AG04449 (cell line): ENCODE results near the gene DDX39A.
"Not testable (repeated sequence)": the region's sequence is repeated elsewhere in the genome, so short reads cannot be mapped to it uniquely, and the experiment has no call there.

Experiments used
- CTCF ChIA-PET: fragments of 350-600 bp; formaldehyde crosslinking; extraction: SDS; loops from one replicate; lab custom pipeline; 2021; ENCODE audit warnings: antibody characterized with exemption; lab: Yijun Ruan, JAX
- POLR2A ChIA-PET: fragments of 400-600, 350-600 bp; formaldehyde crosslinking; extraction: SDS; loops from one replicate; lab custom pipeline; 2020; ENCODE audit warnings: antibody characterized with exemption, inconsistent platforms; lab: Yijun Ruan, JAX
- DNase-seq: peaks from one replicate; pipeline ENCODE4 v3.0.0-alpha.2; 2010; ENCODE audit warnings: low read depth, low spot score
- H3K4me3 ChIP-seq: 2 replicates; pipeline ENCODE4 v1.5.1; 2011; ENCODE audit warnings: low read depth, mild to moderate bottlenecking, control low read depth, low read length
- TF ChIP-seq, protein P1 (sequence below): IDR thresholded peaks from one replicate; pipeline ENCODE4 v1.5.1; 2011; ENCODE audit warnings: mild to moderate bottlenecking, moderate library complexity, low read length, control low read depth, inconsistent platforms; ENCODE audit not compliant: insufficient read depth; ENCODE audit errors: missing control alignments

Gene DDX39A

GRCh38 chr19:14459703-14460102 is 40.6 kb upstream of the DDX39A start:
- ChIA-PET POLR2A (no interaction called here), CTCF (interaction anchor here (2.4 kb wide), 1 partner anchor 13 kb away, joined by 17 read pairs; no protein-coding TSS in a partner anchor)

DNA sequence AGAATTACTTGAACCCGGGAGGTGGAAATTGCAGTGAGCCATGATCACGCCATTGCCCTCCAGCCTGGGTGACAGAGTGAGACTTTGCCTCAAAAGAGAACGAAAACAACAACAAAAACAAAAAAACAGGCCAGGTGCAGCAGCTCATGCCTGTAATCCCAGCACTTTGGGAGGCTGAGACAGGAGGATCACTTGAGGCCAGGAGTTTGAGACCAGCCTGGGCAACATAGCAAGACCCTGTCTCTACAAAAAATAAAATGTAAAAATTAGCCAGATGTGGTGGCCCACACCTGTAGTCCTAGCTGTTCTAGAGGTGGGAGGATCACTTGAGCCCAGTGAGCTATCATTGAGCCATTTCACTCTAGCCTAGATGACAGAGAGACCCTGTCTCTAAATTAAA is 33.2 kb upstream of the DDX39A start:
- DNase-seq, POLR2A ChIA-PET, H3K4me3 ChIP-seq: not testable (repeated sequence)
- CTCF ChIA-PET, result interaction anchor here (1.0 to 1.4 kb wide), 2 partner anchors 10 to 20 kb away, joined by 4 to 5 read pairs; no protein-coding TSS in a partner anchor

More at GRCh38 chr19:14459703-14460102, 40.6 kb upstream of the DDX39A start:
- no peak overlapping the region for H3K4me3 ChIP-seq
- TF ChIP-seq, protein P1, sequence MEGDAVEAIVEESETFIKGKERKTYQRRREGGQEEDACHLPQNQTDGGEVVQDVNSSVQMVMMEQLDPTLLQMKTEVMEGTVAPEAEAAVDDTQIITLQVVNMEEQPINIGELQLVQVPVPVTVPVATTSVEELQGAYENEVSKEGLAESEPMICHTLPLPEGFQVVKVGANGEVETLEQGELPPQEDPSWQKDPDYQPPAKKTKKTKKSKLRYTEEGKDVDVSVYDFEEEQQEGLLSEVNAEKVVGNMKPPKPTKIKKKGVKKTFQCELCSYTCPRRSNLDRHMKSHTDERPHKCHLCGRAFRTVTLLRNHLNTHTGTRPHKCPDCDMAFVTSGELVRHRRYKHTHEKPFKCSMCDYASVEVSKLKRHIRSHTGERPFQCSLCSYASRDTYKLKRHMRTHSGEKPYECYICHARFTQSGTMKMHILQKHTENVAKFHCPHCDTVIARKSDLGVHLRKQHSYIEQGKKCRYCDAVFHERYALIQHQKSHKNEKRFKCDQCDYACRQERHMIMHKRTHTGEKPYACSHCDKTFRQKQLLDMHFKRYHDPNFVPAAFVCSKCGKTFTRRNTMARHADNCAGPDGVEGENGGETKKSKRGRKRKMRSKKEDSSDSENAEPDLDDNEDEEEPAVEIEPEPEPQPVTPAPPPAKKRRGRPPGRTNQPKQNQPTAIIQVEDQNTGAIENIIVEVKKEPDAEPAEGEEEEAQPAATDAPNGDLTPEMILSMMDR, result no peak
- DNase-seq, result no peak

DNA sequence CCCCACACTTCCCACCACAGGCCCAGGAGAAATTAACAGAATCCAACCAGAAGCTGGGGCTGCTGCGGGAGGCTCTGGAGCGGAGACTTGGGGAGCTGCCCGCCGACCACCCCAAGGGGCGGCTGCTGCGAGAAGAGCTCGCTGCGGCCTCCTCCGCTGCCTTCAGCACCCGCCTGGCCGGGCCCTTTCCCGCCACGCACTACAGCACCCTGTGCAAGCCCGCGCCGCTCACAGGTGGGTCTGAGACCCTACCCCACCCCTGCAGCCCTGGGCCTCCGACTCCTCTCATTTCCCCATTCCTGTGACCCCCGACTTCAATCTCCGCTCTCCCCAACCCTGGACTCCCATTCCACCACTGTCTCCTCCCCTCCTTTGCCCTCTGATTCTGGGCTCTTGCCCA is 31.7 kb upstream of the DDX39A start:
- CTCF ChIA-PET, result no interaction called here
- TF ChIP-seq, protein P1, result no peak
- DNase-seq, result no peak
- H3K4me3 ChIP-seq, result no peak overlapping the region
- POLR2A ChIA-PET, result interaction anchor here (0.9 kb wide), 1 partner anchor 67 kb away, joined by 4 read pairs; the partner anchor contains the start of gene DNAJB1

DNA sequence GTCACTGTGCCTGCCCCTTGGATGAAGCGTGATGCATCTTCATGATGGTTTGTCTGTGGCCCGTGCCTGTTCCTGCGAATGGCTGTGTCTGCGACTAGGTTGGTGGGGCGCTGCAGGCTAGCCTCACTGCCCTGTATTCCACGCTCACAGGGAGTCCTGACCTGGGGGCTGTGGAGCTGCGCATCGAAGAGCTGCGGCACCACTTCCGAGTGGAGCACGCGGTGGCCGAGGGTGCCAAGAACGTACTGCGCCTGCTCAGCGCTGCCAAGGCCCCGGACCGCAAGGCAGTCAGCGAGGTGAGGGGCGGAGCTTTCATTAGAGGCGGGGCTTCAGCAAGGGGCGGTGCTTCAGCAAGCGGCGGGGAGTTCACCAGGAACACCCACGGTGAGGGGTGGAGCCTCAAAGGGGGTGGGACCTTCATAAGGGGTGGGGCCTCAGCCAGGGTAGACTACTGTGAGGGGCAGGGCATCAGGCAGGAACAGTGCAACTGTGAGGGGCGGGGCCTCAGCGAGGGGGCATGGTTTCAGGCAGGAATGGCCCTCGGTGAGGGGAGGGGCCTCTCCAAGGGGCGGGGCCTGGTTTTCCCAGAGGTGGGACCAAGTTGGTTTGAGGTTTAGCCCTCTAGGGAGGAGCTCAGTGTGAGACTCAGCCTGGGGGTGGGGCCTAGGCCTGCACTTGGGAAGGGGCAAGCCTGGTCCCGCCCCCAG is 31.2 kb upstream of the DDX39A start:
- CTCF ChIA-PET, result no interaction called here
- no peak for DNase-seq
- no peak overlapping the region for H3K4me3 ChIP-seq
- TF ChIP-seq, protein P1, result no peak
- POLR2A ChIA-PET, result interaction anchor here (0.9 kb wide), 1 partner anchor 68 kb away, joined by 4 read pairs; the partner anchor contains the start of gene DNAJB1

- ChIA-PET POLR2A (no interaction called here), CTCF (no interaction called here)
- TF ChIP-seq, protein P1, result no peak
- no peak overlapping the region for H3K4me3 ChIP-seq
- no peak for DNase-seq
Observed at GRCh38 chr19:14449321-14449720, 30.2 kb upstream of the DDX39A start.

DNA sequence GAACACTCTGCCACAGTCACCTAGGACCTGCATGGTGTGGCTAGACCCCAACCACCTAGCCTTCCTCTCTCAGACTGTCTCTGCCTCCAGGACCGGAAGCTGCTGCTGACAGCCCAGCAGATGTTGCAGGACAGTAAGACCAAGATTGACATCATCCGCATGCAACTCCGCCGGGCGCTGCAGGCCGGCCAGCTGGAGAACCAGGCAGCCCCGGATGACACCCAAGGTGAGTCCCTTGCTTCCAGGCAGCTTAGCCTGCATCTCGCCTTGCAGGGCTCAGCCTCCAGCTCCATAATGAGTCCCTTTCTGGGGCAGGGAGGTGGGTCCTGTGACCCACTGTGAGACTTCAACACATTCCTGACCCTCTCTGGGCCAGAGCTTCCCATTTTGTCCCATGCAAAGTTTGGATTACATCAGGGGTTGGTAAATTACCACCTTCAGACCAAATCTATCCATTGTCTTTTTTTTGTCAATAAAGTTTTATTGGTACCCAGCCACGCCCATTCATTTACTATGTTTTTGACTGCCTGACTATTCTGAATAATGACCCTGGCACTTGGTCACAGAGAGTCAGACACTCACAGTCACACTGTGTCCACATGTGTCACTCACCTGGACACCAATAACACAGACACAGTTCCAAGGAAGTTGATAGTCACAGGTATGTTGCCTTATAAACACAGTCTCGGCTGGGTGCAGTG is 27.3 kb upstream of the DDX39A start:
- ChIA-PET CTCF (interaction anchor here (0.9 to 1.2 kb wide), 3 partner anchors 10 to 33 kb away, joined by 3 read pairs; no protein-coding TSS in a partner anchor), POLR2A (no interaction called here)
- no peak for DNase-seq
- TF ChIP-seq, protein P1, result no peak
- H3K4me3 ChIP-seq, result no peak overlapping the region
